ENCODE results near the gene LRP8.
A peak's percentile ranks its signal among the peaks of the same experiment; 100 is the strongest.

DNA sequence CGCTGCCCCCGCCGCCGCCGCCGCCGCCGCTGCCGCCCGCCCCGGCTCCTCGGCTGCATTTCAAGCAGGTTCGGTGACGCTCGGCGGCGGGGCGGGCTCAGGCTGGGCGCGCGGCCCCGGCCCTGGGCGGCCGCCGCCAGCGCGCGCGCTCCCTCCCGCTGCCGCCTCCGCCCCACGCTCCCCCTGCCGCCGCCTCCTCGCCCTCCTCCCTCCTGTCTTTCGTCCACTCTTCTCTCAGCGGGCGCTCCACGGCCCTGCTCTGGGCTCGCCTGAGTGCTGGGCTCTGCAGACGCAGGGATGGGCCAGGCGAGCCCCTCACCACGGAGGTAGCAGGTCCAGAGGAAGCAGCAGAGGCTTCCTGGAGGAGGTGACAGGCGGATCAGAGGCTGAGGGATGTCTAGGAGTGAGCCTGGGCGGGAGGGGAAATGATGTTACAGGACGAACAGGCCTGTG, at the start of gene LRP8:
- TF ChIP-seq, protein P1, sequence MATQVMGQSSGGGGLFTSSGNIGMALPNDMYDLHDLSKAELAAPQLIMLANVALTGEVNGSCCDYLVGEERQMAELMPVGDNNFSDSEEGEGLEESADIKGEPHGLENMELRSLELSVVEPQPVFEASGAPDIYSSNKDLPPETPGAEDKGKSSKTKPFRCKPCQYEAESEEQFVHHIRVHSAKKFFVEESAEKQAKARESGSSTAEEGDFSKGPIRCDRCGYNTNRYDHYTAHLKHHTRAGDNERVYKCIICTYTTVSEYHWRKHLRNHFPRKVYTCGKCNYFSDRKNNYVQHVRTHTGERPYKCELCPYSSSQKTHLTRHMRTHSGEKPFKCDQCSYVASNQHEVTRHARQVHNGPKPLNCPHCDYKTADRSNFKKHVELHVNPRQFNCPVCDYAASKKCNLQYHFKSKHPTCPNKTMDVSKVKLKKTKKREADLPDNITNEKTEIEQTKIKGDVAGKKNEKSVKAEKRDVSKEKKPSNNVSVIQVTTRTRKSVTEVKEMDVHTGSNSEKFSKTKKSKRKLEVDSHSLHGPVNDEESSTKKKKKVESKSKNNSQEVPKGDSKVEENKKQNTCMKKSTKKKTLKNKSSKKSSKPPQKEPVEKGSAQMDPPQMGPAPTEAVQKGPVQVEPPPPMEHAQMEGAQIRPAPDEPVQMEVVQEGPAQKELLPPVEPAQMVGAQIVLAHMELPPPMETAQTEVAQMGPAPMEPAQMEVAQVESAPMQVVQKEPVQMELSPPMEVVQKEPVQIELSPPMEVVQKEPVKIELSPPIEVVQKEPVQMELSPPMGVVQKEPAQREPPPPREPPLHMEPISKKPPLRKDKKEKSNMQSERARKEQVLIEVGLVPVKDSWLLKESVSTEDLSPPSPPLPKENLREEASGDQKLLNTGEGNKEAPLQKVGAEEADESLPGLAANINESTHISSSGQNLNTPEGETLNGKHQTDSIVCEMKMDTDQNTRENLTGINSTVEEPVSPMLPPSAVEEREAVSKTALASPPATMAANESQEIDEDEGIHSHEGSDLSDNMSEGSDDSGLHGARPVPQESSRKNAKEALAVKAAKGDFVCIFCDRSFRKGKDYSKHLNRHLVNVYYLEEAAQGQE (IDR thresholded peaks at IDR 0.05; ENCODE audit: insufficient read depth in 1 of 2, low read depth in 2 of 2, low read length in 2 of 2): no peak
- TF ChIP-seq POLR2AphosphoS5 (IDR thresholded peaks at IDR 0.05; ENCODE audit: low read depth, low read length): peak; percentile 87
- no peak for TF ChIP-seq TAF1 (IDR thresholded peaks at IDR 0.05; ENCODE audit: borderline replicate concordance, insufficient read depth, low read length)
- no peak for TF ChIP-seq SIN3A (IDR thresholded peaks at IDR 0.05; ENCODE audit: borderline replicate concordance, insufficient read depth, low read length)
- TF ChIP-seq FOXP2 (optimal IDR thresholded peaks at IDR 0.05; ENCODE audit: borderline replicate concordance, extremely low read depth, extremely low read length, insufficient read depth): no peak
